NCI-H748 treated with DMSO at 0.1 percent for 48 hours (cell line): ENCODE measurements around the gene NOTCH2.
"Not testable (repeated sequence)": the region's sequence is repeated elsewhere in the genome, so short reads cannot be mapped to it uniquely, and the experiment has no call there.

Source experiments
- DNase-seq: peaks from one replicate; lab custom pipeline; 2025; lab: John Stamatoyannopoulos, UW

NOTCH2 gene

DNA sequence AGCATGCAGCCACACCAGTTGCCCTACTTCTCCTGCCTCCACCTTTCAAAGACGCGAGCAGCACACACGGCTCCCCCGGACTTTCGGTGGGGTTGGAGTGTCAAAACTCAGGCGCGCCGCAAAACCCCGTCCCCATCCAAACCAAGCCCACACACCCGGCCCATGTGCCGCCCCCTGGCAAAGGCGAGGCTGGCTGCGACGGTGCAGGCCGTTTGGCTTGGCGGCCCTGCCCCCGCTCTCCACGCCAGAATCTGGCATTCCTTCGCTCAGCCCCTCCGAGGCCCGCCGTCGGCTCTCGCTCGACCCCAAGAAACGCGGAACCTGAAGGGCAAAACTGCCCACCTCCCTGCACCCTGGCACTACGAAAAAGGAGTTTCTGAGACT lies 787 bp downstream of the NOTCH2 start:
- not testable (repeated sequence) for DNase-seq

DNA sequence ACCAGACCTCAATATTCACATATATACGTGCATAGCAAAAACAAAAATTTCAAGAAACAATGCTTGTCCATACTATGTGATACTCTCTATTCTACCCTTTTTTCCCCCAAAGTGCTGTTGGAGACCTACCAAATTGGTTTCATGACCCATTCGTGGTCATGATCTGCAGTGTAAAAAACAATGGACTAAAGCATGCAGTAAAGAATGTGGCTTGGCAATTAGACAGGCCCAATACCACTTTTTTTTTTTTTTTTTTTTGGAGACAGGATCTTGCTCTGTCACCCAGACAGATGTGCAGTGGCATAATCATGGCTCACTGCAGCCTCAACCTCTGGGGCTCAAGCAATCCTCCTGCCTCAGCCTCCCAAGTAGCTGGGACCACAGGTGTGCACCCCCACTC lies 21.3 kb downstream of the NOTCH2 start:
- DNase-seq = not testable (repeated sequence)

DNA sequence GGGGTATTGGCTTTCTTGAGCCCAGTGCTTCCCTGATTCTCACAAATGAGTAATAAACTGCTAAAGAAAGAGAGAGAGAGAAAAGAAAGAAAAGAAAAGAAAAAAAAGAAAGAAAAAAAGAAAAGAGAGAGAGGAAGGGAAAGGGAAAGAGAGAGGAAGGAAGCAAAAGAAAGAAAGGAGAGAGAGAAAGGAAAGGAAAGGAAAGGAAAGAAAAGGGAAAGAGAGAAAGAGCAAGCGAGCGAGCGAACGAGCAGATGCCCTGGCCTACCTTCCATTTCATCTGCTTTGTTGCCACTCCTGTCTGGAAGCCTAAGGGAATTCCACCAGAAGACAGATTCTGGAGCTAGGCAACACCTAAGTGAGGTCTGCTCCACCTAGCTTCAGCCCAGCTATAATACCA lies 27.7 kb downstream of the NOTCH2 start:
- not testable (repeated sequence) for DNase-seq

DNA sequence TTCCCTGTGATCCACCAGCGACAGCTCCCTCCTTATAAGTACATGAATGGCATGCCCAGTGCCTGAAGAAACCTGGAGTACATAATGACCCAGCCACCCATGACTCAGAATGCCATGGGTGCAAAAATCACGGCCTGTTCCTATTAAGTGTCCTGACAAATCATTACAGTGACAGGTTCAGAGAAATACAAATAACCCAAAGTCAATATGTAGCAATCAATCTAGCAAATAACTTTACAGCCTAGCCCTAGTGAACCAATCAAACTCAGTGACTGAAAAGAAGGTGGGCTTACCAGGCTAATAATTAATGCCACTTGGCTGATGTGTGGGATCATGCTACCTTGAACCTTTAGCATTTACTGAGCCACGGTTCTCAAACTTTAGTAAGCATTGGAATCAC lies 37.2 kb downstream of the NOTCH2 start:
- DNase-seq = not testable (repeated sequence)

DNA sequence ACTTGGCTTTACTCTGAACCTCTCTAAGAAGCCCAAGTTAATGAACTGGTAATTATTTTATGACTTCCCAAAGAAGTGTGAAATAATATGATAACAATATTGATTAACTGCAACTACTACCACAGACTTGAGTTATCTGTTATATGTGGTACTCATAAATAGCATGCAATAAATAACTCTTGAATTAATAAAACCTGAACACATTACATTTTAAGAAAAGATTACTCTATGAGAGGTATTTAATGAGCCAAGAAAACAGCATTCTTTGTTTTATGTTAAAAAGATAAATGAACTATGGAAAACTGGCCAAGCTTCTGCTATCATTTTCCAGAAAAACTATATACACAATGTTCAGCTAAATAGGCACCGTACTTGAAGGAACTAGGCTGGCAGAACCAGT lies 45.7 kb downstream of the NOTCH2 start:
- DNase-seq = not testable (repeated sequence)

DNA sequence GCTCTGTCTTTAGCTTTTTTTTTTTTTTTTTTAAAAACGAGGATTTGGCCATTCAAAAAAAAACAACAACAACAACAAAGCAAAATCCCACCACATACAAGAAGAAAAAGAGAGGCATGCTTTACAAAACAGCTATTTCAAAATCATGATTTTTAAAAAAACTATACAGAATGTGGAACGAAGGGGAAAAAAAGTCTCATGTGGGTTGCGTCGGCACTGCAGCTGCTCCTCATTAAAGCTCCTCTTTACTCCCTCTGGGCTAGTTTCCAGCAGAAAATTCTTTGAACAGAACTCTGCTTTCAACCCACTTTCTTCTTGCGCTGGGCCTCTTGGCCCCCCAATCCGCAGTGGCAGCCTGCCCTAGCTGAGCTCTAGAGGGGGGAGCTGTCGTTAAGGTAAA lies 54.5 kb downstream of the NOTCH2 start:
- not testable (repeated sequence) for DNase-seq

DNA sequence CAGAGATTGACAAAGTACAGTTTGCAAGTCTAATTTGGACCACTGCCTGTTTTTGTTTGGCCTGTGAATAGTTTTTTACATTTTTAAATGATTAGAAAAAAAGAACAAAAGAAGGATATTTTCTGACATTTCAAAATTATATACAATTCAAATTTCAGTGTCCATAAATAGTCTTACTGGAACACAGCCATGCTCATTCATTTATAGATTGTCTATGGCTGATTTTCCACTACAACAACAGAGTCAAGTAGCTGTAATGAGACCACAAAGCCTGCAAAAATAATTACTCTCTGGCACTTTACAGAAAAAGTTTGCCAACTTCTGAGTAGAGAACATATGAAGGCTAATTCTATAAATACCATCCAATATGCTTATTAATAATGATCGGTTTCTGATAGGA lies 61.1 kb downstream of the NOTCH2 start:
- not testable (repeated sequence) for DNase-seq

DNA sequence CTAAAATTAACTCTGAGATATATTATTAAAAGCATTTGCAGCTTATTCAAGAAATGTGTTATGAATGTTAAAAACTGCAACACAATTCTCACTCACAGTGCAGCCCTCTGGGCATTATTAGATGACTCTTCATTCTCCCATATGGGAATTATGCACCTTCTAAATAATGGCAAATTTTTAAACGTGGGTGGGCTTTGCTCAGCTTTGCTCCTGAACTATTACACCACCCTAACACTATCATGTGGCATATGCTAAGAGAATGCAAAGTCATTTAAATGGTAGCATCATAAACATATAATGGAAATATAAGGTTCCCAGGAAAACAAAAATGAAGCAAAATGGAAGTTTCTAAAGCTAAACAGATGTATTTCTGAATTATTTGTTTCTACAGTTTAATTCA lies 61.6 kb downstream of the NOTCH2 start:
- not testable (repeated sequence) for DNase-seq

DNA sequence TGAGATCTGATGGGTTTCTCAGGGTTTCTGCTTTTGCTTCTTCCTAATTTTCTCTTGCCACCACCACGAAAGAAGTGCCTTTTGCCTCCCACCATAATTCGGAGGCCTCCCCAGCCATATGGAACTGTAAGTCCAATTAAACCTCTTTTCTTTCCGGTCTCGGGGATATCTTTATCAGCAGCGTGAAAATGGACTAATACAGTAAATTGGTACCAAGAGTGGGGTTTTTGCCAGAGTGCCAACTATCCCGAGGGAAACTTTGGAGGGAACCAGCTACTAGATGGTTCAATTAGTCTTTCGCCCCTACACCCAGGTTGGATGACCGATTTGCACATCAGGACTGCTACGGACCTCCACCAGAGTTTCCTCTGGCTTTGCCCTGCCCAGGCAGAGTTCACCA lies 68.4 kb downstream of the NOTCH2 start:
- DNase-seq = not testable (repeated sequence)

DNA sequence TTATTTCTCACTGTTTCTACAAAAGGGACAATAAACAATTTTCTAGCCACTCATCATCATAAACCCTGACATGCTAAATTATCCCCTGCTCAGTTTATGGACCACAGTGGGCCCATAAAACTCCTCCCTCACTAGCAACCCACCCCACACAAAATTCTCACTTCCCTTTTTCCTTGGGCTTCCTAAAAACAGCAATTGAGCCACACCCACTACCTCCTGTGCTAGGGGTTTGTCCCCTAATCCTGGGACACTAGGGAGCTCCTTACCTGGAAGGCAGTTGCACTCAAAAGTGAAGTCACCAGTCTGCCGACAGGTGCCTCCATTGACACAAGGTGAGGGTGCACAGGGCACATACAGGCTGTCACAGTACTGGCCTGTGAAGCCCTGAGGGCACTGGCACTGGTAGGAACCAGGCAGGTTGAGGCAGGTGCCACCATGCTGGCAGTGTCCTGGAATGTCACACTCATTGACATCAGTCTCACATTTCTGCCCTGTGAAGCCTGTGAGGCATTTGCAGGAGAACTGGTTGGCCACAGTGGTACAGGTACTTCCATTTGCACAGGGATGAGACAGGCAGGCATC lies 72.6 kb downstream of the NOTCH2 start:
- not testable (repeated sequence) for DNase-seq

DNA sequence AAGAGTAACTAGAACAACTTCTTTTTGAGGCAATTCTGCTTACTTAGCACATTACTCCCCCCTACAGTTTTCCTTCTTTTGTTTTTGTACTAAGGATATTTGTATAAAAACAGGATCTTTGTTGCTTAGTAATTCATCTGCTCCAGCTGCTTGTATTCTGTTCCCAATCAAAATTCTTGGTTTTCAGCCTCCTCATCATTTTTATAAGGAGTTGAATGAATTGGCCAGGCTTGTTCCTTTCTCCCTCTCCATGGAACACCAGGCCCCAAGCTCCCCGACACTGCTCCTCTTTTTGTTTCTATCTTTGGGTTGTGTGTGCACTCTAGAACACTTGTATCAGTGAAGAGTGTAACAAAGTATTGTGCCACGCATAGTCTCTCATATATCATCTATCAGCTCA lies 73.5 kb downstream of the NOTCH2 start:
- DNase-seq = not testable (repeated sequence)

DNA sequence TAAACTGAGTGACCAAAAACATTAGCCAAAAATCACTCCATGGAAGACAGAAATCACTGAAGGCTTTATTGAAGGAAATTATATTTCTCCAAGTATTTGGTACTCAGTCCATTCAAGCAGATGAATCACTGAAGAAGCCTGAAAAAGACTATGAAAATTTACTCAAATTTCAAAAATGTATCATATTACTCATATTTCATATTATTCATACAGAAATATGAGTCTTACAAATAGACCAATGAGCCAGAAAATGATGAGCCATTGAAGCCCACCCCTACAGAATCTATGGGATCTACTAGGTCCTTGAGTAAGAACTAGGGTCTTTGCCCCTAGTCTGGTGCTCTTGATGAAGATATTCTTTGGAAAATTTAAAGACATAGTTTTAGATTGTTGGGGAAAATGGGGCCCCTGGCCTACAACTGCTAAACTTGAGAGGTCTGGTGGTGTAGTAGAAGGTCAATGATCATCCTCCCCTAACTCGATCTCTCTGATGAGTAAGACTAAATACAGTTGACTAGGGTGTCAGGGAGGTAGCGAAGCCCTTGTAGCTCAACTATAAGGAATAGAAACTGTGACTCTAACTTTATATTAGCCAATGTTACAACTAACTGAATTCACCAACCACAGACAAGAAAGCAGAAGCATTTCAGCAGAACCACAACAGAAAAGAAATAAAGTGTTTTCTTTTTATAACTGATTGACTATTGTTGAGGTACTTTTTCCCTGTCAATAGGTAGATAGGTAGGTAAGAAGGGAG lies 81.0 kb downstream of the NOTCH2 start:
- DNase-seq = no peak

DNA sequence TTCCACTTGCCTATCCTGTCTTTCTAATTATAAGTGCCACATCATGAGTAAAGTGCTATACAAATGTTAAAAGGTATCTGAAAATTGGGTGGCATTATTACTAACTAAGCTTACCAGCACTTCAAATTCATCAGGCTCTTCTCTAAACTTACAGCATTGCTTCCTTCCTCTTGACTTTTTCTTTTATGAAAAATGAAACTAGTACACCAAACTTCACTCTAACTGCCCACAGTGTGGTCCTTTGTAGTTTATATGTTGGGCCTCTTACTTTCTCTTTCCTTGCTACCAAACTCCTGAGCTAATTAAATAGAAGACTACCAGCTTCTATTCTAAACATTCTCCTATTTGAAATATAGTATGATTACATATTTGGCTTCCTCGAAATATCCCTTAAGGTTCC lies 81.8 kb downstream of the NOTCH2 start:
- DNase-seq = no peak

DNA sequence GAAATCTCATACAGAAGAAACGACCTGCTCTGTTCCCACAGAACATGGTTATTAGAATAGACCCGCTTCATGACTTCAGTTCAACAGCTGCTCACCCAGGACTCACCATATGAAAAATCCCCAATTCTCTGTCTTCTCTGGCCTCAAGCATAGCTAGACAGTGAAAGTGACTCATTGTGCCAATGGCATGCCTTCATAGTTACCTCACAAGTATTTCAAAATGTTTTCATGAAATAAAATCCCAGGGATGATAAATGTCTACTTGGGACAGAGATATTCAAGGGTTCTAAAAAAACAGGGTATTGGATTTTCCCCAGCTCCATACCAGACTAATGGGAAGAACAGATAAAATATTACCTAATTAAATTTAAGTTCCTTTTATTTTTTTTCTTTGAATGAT lies 82.3 kb downstream of the NOTCH2 start:
- DNase-seq = no peak

DNA sequence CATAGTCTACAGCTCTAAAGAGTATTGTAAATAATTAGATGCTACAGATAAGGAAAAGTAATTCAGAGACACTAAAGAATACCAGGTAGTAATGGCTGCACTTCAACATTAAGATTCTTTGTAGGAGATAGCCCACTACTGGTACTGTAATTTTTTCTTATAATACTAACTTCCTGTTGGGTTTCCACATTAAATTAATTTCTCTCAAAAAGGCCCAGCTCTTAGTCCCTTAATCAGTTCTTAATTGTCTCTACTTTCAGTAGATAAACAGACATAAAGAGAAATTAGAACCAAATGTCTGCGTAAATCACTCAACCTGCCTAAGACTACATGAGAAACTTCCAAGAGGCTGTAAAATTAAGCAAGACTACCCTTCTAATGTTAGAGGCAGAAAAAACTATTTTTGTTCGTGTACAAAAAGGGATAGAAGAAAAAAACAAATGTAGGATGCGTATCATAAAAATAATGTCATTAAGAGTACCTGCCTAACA lies 83.4 kb downstream of the NOTCH2 start:
- no peak for DNase-seq

DNA sequence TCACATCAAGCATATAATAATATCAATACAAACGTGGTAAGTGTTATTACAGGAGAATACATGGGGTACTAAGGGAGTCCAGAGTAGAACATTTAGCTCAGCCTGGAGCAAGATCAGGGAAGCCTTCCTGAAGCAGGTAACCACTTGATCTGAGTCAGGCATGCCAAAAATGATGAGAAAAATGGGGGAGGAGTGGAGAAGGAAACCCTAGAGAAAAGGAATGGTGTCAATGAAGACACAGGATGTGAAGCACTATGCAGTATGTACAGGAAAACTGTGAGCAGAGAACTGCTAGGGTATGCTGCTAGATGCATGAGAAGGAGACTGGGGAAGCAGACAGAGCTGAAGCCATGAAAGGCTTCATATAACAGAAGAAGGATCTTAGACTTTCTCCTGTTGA lies 84.7 kb downstream of the NOTCH2 start:
- no peak for DNase-seq

DNA sequence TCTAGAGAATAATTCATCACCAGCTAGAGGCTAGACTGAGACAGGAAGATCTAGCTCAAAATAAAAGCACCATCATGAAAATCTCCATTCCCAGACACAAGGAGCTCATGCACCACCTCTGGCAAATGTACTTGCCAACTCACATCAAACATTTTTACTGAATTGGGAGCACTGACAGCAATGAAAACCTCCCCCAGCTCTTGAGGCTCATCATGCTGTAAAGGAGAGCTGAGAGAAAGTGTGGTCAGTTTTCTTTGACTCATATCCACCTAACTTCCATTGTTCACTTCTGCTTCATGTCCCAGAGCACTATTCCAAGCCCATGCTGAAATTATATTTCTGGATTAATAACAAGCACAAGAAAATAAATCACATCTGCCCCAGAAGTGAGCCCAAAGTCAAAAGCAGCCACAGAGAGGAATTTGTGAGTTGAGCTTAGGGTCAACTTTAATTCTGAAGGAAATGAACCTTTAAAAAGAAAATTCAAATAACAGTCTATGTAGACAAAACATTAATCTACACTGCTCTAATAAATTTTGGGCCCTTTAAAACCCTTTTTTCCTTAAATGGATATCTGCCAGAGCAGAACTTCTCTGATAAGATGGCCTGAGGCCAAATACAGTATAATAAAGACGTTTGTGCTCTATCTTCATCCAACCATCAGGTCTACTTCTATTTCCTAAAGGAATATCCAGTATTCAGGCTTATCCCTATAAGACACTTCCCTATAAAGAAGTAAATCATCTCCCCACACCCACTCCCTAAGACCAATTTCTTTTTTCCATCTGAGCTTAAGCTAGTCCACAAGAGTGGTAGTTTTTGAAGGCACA lies 87.3 kb downstream of the NOTCH2 start:
- DNase-seq = no peak

DNA sequence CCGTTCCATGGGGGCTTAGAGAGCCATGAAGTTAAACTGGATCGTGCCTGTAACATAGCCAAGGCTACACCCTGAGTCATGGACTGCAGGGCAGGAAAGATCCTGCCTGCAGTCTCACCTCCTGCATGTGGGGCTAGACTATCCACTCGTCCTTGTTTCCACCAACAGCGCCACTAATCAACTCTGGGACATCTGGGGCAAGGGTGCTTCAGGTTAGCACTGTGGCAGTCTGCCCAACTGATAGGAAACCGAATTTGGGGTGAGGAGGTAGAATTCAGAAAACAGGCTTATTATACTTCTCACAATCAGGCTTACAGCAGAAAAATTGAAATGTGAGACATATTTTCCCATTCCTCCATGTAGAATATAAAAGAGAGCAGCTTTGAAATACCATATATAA lies 88.0 kb downstream of the NOTCH2 start:
- no peak for DNase-seq

DNA sequence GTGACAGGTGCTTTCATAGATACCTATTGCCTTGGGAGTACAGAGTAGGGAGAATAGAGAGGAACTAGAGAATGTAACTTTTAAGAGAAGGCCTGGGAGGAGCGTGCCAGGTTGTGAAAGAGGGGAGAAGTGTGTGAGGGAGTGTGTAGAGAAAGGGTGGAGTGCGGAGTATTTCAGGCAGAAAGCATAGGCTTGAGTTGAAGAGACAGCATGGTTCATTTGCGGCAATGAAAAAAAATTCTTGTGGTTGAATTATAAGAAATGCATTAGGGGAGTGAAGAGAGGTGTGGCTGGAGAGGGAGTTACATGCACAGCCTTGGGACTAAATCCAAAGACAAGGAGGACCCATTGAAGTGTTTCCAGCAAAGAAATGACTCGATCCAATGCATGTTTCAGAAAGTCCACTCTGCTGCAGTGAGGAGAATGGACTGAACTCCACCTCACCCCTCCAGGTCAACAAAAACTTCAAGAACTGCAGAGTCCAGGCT lies 91.4 kb downstream of the NOTCH2 start:
- no peak for DNase-seq

DNA sequence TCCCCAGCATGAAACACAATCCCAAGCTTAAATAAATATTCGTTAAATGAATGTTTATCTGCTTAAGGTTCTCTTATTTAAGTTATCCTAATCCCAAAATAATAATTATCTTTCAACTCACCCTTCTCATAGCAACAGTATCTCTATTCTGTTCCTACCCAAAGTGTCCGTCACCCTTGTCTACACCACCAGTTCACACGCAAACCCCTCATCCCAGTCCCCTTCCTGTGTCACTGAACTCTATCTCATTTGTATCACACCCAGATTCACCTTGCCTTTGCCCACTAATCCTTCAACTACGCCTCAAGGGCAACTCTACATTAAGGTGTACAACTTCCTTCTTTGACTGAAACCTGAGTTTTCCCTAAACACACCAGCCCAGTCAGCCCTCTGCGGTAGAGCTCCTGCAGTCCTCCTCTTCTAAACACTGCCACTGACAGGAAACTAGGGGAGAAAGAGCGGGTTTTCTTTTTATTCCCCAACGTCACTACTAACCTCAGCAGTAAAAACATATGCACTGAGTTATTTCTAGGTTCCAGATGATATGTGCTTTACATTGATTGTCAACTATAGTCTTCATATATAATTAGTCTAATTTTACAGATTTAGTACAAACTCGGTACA lies 92.2 kb downstream of the NOTCH2 start:
- DNase-seq = not testable (repeated sequence)

DNA sequence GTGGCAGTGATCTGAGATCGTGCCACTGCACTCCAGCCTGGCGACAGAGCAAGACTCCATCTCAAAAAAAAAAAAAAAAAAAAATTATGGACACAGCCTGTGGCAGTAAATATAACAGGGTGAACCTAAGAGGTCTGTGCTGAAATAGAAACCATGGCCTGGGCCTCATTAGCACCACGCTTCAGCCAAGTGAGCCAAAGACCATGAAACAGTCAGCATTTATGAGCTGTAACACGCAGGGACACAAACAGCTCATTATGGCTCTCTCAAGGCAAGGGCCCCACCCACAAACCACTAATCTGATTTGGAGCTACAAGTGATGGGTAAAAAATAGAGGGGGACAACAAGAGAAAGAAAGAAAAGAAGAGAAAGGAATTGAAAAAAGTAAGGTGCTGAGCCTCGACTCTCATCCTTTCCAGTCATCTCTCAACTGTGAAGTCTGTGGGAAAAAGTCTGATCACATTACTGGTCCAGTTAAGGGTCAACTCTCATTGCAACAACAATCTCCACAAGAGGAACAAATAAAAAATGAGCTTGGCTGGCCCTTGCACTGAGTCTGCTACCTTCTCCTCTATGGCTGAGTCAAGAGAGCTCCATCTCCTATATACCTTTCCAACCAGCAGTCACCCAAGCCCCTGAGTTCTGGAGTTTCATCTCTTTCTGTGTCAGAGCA lies 93.7 kb downstream of the NOTCH2 start:
- DNase-seq = not testable (repeated sequence)

DNA sequence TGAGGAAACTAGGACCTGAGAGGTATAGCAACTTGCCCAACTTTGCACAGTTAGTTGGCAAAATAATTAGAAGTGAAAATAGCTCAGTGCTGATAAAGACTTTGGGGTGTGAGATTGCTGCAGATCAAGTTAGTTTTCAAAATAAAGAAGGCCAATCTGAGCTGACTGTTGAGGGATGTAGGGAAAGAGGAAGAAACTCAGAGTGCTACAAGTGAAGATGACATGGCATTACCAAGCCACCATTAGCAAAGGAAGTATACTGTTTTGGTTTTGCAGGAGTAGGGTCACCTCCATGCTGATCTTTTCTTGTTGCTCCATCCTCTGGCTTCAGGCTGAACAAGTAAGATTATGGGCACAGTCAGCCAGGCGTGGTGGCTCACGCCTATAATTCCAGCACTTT lies 94.5 kb downstream of the NOTCH2 start:
- DNase-seq = no peak
